ENCODE data around the gene MTMR2. TPM values are rescaled to one million over a fixed set of nuclear protein-coding genes. Genes with fewer than 3 reads are reported as not detected.

MTMR2 gene
- polyA plus RNA-seq, 6 donors from 2014 or later = 6.9 to 11.9 (median 10.6) TPM

GRCh38 chr11:95926726-95927125, 2.8 kb upstream of the MTMR2 start:
- Mint-ChIP-seq H3K9me3 (peaks cover 7 to 20% (median 15%) of the 10 kb centered on the region in 7 donors), H3K4me3 (peak overlapping the region in 1 of 8 donors; percentile 33), H3K36me3 (peaks cover 4 to 27% of the 10 kb centered on the region in 2 donors), H3K4me1 (peaks cover 24% of the 10 kb centered on the region in 3 donors), H3K27me3 (peaks cover 4 to 20% (median 16%) of the 10 kb centered on the region in 3 donors), H3K27ac (peak overlapping the region in 1 of 6 donors; percentile 25)
- DNase-seq (no peak), ATAC-seq (ENCODE audit: low read depth in 2 of 2) (no peak)

DNA sequence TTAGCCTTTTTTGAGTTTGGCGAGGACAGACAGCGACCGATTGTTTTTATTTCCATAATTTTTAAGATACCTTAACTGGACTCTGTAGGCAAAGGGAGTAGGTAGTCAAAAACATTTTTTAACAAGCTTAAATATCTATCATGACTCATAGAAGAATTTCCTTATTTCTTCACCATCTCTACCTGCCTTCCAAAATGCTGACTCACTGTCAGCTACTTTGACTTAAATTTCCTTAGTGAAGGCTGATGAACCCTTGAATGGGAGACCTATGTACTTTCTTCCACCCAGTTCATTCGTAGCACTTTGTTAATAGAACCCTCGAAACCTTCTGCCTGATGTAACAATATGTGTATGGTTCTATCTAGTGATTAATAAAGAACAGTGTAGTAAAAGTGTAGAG, 1.1 kb upstream of the MTMR2 start:
- H3K36me3 Mint-ChIP-seq = peaks cover 0 to 15% of the 10 kb centered on the region in 2 donors
- no peak for DNase-seq
- no peak for ATAC-seq (ENCODE audit: low read depth in 2 of 2)
- H3K9me3 Mint-ChIP-seq = peaks cover 0 to 4% (median 0%) of the 10 kb centered on the region in 7 donors
- H3K4me3 Mint-ChIP-seq = peak overlapping the region in 5 of 8 donors; percentile 9 to 100 (median 98)
- peaks cover 24 to 28% (median 24%) of the 10 kb centered on the region in 3 donors for H3K4me1 Mint-ChIP-seq
- H3K27me3 Mint-ChIP-seq = peaks cover 4 to 16% (median 8%) of the 10 kb centered on the region in 3 donors
- H3K27ac Mint-ChIP-seq = no peak overlapping the region

- Mint-ChIP-seq H3K36me3 (peaks cover 0 to 15% of the 10 kb centered on the region in 2 donors), H3K4me1 (peaks cover 24 to 29% (median 24%) of the 10 kb centered on the region in 3 donors)
- ATAC-seq (ENCODE audit: low read depth in 2 of 2) = peak in 1 of 2 donors; percentile 6
Measured at GRCh38 chr11:95924414-95924760, 480 bp upstream of the MTMR2 start.

GRCh38 chr11:95923439-95923727, 524 bp downstream of the MTMR2 start:
- Mint-ChIP-seq H3K27ac (peak overlapping the region; percentile 93 to 99 (median 97)), H3K36me3 (peaks cover 0 to 11% of the 10 kb centered on the region in 2 donors), H3K4me1 (peaks cover 24 to 29% (median 24%) of the 10 kb centered on the region in 3 donors), H3K9me3 (peaks cover 0 to 1% (median 0%) of the 10 kb centered on the region in 7 donors), H3K4me3 (peak overlapping the region; percentile 90 to 100 (median 98)), H3K27me3 (peaks cover 2 to 12% (median 3%) of the 10 kb centered on the region in 3 donors)
- peak; percentile 9 to 11 for ATAC-seq (ENCODE audit: low read depth in 2 of 2)
- no peak for DNase-seq

More at GRCh38 chr11:95924414-95924760, 480 bp upstream of the MTMR2 start:
- Mint-ChIP-seq H3K27ac (peak overlapping the region; percentile 93 to 99 (median 97)), H3K4me3 (peak overlapping the region; percentile 90 to 100 (median 98)), H3K27me3 (peaks cover 4 to 16% (median 8%) of the 10 kb centered on the region in 3 donors), H3K9me3 (peaks cover 0 to 4% (median 0%) of the 10 kb centered on the region in 7 donors)
- DNase-seq = no peak

DNA sequence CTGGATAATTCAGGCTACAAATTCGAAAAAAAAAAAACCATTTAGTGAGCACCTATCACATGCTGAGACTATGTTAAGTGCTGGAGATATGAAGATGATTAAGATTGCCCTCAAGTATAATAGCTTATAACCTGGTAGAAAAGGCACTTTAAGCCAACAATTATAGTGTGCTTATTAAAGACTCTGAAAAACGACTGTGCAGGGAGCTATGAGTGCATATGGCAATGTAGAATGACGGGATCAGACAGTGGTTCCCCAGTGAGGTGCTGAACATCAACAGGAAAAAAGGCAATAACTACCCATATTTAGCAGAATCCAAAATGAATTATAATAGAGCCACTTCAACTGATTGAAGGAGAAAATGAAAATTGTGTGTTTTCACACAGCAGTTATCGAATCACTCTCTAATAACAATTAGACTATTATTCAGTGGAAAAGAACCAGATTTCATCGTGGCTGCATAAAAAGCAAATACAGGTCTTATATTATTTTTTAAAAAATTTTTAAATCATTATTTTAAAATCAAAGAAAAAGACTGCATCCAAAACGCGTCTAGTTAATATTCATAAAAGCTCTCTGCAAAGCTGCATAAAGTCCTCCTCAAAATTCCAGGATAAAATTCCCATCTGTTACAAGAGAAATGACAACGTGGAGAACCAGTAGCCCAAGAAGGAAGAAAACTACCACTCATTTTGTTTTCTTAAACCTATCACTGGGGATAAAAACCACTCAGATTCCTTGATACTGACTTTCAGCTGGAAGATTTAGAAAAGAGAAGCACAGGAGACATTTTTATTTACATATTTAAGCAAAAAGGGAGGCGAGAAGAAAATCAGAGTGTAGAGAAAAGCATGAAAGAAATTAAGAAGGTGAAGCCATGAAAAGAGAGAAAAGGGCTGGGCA, 1.1 kb downstream of the MTMR2 start:
- Mint-ChIP-seq H3K27ac (peak overlapping the region; percentile 93 to 99 (median 97)), H3K9me3 (no peaks in the 10 kb centered on the region), H3K27me3 (peaks cover 0 to 10% (median 0%) of the 10 kb centered on the region in 3 donors), H3K4me3 (peak overlapping the region; percentile 90 to 100 (median 98)), H3K4me1 (peaks cover 24 to 29% (median 24%) of the 10 kb centered on the region in 3 donors), H3K36me3 (peaks cover 0 to 8% of the 10 kb centered on the region in 2 donors)
- ATAC-seq (ENCODE audit: low read depth in 2 of 2) = no peak
- no peak for DNase-seq

DNA sequence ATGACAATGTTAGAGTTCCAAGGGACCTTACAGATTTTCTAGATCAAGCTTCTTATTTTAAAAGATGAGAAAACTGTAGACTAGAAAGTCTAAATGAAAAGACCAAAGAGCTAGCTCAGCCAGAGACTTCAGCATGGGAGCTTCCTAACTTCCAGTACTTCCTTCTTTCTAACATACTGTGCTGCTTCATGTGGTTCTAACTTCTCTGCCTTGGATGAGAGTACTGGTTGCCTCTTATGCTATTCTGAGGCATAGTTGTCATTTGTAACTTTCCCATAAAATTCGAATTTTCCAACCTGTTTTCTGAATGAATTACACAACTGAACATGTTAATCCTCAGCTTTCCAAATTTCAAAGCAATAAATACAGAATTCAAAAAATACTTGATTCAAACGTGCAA, 1.8 kb downstream of the MTMR2 start:
- peaks cover 0 to 10% (median 0%) of the 10 kb centered on the region in 3 donors for H3K27me3 Mint-ChIP-seq
- H3K9me3 Mint-ChIP-seq = no peaks in the 10 kb centered on the region
- H3K4me1 Mint-ChIP-seq = peaks cover 24 to 30% (median 29%) of the 10 kb centered on the region in 3 donors
- peaks cover 0 to 8% of the 10 kb centered on the region in 2 donors for H3K36me3 Mint-ChIP-seq
- no peak for DNase-seq
- ATAC-seq (ENCODE audit: low read depth in 2 of 2) = no peak
- H3K4me3 Mint-ChIP-seq = peak overlapping the region in 5 of 8 donors; percentile 29 to 98 (median 74)
- H3K27ac Mint-ChIP-seq = peak overlapping the region in 1 of 6 donors; percentile 93

DNA sequence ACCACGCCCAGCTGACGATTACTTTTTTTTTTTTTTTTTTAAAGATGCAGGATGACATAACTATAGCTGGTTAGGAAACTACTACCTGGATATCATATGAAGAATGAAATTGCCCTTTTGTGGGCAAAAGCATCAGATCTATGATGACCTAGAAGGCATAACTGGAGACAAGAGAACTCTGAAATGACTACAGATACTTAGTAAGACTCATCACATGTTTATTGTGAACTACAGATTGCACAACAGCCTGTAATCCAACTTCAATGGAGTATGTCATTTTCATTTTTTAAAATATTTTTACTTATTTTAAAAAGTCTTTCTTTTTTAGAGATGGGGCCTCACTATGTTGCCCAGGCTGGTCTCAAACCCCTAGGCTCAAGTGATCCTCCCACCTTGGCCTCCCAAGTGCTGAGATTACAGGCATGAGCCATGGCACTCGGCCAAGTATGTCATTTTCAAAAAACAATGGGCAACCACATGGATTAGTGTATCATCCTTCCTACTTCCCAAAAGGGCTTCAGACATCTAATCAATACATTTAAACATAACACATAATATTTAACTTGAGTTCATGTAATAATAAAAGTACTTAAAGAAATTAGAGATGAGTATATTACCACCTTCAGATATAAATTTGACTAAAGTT, 3.3 kb downstream of the MTMR2 start:
- no peak overlapping the region for H3K4me3 Mint-ChIP-seq
- DNase-seq (no peak), ATAC-seq (ENCODE audit: low read depth in 2 of 2) (no peak)
- H3K27ac Mint-ChIP-seq = no peak overlapping the region
- H3K9me3 Mint-ChIP-seq = no peaks in the 10 kb centered on the region
- peaks cover 24 to 37% (median 29%) of the 10 kb centered on the region in 3 donors for H3K4me1 Mint-ChIP-seq
- H3K27me3 Mint-ChIP-seq = no peaks in the 10 kb centered on the region
- peaks cover 0 to 8% of the 10 kb centered on the region in 2 donors for H3K36me3 Mint-ChIP-seq

DNA sequence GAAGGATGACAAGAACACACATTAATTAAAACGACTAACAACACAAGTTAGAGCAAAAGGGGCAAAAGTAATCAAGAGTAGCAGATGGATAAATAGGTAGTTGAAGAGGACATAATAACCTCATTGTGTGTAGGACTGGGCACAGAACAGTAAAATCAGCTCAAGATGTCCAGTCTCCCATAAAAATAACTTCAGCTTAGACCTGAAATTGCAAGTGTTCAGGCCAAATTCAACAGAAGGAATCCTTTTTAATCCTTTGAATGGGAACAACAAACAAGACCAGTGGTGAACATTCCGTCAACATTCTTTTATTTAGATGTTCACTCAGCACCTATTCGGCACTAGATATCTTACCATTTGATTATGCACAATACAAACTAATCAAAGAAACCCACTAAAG, 4.4 kb downstream of the MTMR2 start:
- Mint-ChIP-seq H3K4me1 (peaks cover 20 to 36% (median 25%) of the 10 kb centered on the region in 3 donors), H3K27ac (no peak overlapping the region), H3K9me3 (no peaks in the 10 kb centered on the region), H3K36me3 (peaks cover 0 to 8% of the 10 kb centered on the region in 2 donors), H3K4me3 (no peak overlapping the region), H3K27me3 (no peaks in the 10 kb centered on the region)
- no peak for DNase-seq
- no peak for ATAC-seq (ENCODE audit: low read depth in 2 of 2)

GRCh38 chr11:95918720-95919119, 5.2 kb downstream of the MTMR2 start:
- no peaks in the 10 kb centered on the region for H3K27me3 Mint-ChIP-seq
- no peak overlapping the region for H3K4me3 Mint-ChIP-seq
- ATAC-seq (ENCODE audit: low read depth in 2 of 2) = no peak
- no peaks in the 10 kb centered on the region for H3K9me3 Mint-ChIP-seq
- H3K36me3 Mint-ChIP-seq = peaks cover under 1 to 8% of the 10 kb centered on the region in 2 donors
- DNase-seq = no peak
- H3K4me1 Mint-ChIP-seq = peaks cover 15 to 28% (median 19%) of the 10 kb centered on the region in 3 donors
- H3K27ac Mint-ChIP-seq = peak overlapping the region in 1 of 6 donors; percentile 74

DNA sequence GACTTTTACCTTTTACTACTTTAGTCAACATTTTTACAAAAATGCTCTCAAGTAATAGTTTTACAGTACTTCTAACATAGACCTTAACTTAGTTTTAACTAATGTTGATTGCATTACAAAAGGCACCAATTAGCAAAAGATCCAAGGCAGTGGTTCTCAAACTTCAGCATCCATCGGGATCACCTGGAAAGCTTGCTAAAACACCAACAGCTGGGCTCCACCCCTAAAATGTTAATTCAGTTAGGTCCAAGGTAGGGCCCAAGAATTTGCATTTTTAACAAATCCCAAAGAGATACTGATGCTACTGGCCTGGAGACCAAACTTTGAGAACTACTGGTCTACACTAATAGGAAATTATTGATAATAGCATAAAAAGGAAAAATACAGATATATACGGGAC, 5.9 kb downstream of the MTMR2 start:
- H3K27ac Mint-ChIP-seq = no peak overlapping the region
- no peaks in the 10 kb centered on the region for H3K27me3 Mint-ChIP-seq
- H3K4me3 Mint-ChIP-seq = no peak overlapping the region

DNA sequence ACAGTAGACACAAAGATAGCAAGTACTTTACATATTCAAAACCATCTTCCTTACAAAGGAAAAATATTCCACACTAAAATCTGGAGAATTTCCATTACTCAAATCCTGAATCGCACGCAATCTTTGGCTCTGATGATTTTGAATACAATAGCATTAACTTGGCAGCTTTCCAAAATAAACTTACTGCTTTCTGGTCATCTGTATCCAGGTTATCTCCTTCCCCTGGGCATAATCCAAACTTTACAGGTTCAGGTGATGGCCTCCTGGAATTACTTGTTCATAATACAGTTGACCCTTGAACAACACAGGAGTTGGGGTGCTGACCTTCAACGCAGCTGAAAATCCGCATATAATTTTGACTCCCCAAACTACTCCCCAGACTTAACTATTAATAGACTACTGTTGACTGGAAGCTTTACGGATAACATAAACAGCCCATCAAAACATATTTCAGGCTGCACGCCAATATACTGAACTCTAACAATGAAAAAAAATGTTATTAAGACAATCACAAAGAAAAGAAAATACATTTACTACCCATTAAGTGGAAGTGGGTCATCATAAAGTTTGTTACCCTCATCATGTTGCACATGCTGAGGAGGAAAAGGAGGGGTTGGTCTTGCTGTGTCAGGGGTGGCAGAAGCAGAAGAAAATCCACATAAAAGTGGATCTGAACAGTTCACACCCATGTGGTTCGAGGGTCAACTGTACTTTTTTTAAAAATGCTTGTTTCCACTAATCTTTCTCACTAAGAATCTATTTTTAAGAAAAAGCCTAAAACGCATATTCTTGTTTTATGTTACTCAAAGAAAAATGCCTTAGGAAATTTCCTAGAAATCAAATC, 6.5 kb downstream of the MTMR2 start:
- Mint-ChIP-seq H3K4me1 (peaks cover 9 to 16% (median 11%) of the 10 kb centered on the region in 3 donors), H3K27me3 (no peaks in the 10 kb centered on the region), H3K36me3 (peaks cover 0 to 5% of the 10 kb centered on the region in 2 donors), H3K27ac (peak overlapping the region in 1 of 6 donors; percentile 58), H3K9me3 (no peaks in the 10 kb centered on the region), H3K4me3 (no peak overlapping the region)
- ATAC-seq (ENCODE audit: low read depth in 2 of 2) (no peak), DNase-seq (no peak)

More for the DNA sequence above, 5.9 kb downstream of the MTMR2 start:
- DNase-seq = no peak
- peaks cover 14 to 23% (median 15%) of the 10 kb centered on the region in 3 donors for H3K4me1 Mint-ChIP-seq
- H3K36me3 Mint-ChIP-seq = peaks cover 2 to 5% of the 10 kb centered on the region in 2 donors
- no peaks in the 10 kb centered on the region for H3K9me3 Mint-ChIP-seq
- no peak for ATAC-seq (ENCODE audit: low read depth in 2 of 2)

DNA sequence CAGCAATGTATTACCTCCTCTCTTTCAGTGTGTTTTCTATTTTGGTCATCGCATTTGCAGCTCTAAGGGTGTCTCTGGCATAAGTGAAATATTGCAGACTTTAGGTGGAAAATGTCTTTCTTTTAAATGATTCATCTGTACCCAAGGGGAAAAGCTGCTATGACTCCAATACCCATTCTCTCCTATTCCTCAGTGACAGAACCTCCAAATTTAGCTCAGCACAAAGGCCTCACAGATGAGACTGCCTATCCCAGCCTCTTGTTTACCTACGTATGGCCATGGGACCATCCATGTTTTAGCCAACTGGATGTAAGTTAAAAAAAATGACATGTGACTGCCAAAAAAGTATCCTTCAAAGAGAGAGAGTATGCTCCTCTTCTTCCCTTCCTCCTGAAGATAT, 7.9 kb downstream of the MTMR2 start:
- Mint-ChIP-seq H3K36me3 (peaks cover 0 to 12% of the 10 kb centered on the region in 2 donors), H3K4me1 (peaks cover 6 to 13% (median 8%) of the 10 kb centered on the region in 3 donors), H3K27me3 (no peaks in the 10 kb centered on the region), H3K9me3 (no peaks in the 10 kb centered on the region), H3K4me3 (no peak overlapping the region), H3K27ac (peak overlapping the region in 1 of 6 donors; percentile 45)
- no peak for DNase-seq
- ATAC-seq (ENCODE audit: low read depth in 2 of 2) = no peak

DNA sequence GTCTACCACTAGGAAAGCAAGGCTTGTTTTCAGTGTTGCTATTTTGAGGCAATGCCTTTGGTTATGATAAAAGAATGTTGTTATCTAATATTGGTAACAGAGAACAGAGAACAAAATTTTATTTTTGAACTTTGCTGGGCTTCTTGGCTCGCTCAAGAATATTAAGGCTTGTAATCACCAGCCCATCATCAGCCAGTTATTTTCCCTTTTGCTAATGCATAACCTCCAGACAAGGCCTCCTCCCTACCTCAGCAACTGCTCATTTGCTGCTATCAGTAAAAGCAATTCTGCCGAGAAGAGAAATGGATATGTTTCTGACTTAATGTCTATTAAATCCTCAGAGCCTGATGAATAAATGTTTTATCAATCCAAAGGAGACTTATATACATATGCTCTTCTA, 8.9 kb downstream of the MTMR2 start:
- ATAC-seq (ENCODE audit: low read depth in 2 of 2) (no peak), DNase-seq (no peak)
- Mint-ChIP-seq H3K36me3 (peaks cover 0 to 12% of the 10 kb centered on the region in 2 donors), H3K4me3 (no peak overlapping the region), H3K27me3 (no peaks in the 10 kb centered on the region), H3K4me1 (peaks cover 4 to 13% (median 6%) of the 10 kb centered on the region in 3 donors), H3K9me3 (no peaks in the 10 kb centered on the region), H3K27ac (no peak overlapping the region)
